Subcutaneous abdominal adipose tissue (tissue), 5 donors: ENCODE results near the gene FAM187B.

Experiments used
- H3K27ac ChIP-seq: one replicate; pipeline ENCODE4 v1.7.0; 2013; ENCODE audit warnings: low read depth, mild to moderate bottlenecking, inconsistent platforms, low read length, moderate library complexity
- H3K27me3 ChIP-seq, 5 donors: one replicate each; pipeline ENCODE4 v1.7.0; 2013; ENCODE audit warnings: low read length in 5 of 5, inconsistent platforms in 1 of 5; ENCODE audit not compliant: control insufficient read depth in 5 of 5, insufficient read depth in 4 of 5
- H3K36me3 ChIP-seq, 5 donors: one replicate each; pipeline ENCODE4 v1.7.0; 2013; ENCODE audit warnings: low read length in 5 of 5; ENCODE audit not compliant: control insufficient read depth in 5 of 5, insufficient read depth in 5 of 5
- H3K4me1 ChIP-seq, 5 donors: one replicate each; pipeline ENCODE4 v1.7.0; 2013; ENCODE audit warnings: low read length in 5 of 5, mild to moderate bottlenecking in 3 of 5, moderate library complexity in 1 of 5; ENCODE audit not compliant: control insufficient read depth in 5 of 5, insufficient read depth in 5 of 5
- H3K4me3 ChIP-seq, 5 donors: one replicate each; pipeline ENCODE4 v1.7.0; 2013; ENCODE audit warnings: low read length in 5 of 5, low read depth in 1 of 5
- H3K9ac ChIP-seq, 5 donors: one replicate each; pipeline ENCODE4 v1.7.0; 2013; ENCODE audit warnings: low read length in 5 of 5, mild to moderate bottlenecking in 4 of 5, moderate library complexity in 3 of 5
- H3K9me3 ChIP-seq, 5 donors: one replicate each; pipeline ENCODE4 v1.7.0; 2013; ENCODE audit warnings: low read length in 5 of 5; ENCODE audit not compliant: control insufficient read depth in 5 of 5
- donor health status: healthy.
- donor health status: healthy.
- donor health status: healthy.
- donor health status: healthy.
- donor health status: healthy.

Gene FAM187B

GRCh38 chr19:35236638-35237400 lies 8.3 kb upstream of the FAM187B start:
- Histone ChIP-seq H3K27me3 (peaks cover 0 to 12% (median 0%) of the 10 kb centered on the region in 5 donors), H3K9me3 (peaks cover 6 to 18% (median 11%) of the 10 kb centered on the region in 5 donors), H3K4me1 (peaks cover 0 to 2% (median 0%) of the 10 kb centered on the region in 5 donors), H3K36me3 (no peaks in the 10 kb centered on the region), H3K4me3 (no peak overlapping the region), H3K9ac (no peak overlapping the region), H3K27ac (no peak overlapping the region)

- Histone ChIP-seq H3K27ac (no peak overlapping the region), H3K27me3 (peaks cover 0 to 13% (median 0%) of the 10 kb centered on the region in 5 donors), H3K36me3 (no peaks in the 10 kb centered on the region), H3K9ac (no peak overlapping the region), H3K4me1 (no peaks in the 10 kb centered on the region), H3K9me3 (peaks cover 0 to 8% (median 0%) of the 10 kb centered on the region in 5 donors), H3K4me3 (no peak overlapping the region)
These were observed 4.4 kb upstream of the FAM187B start for GRCh38 chr19:35232912-35233311.

GRCh38 chr19:35231956-35232645 lies 3.6 kb upstream of the FAM187B start:
- Histone ChIP-seq H3K27me3 (peaks cover 0 to 16% (median 0%) of the 10 kb centered on the region in 5 donors), H3K4me1 (no peaks in the 10 kb centered on the region), H3K27ac (no peak overlapping the region), H3K9me3 (peaks cover 0 to 8% (median 0%) of the 10 kb centered on the region in 5 donors), H3K4me3 (no peak overlapping the region), H3K36me3 (no peaks in the 10 kb centered on the region), H3K9ac (no peak overlapping the region)

- Histone ChIP-seq H3K27ac (no peak overlapping the region), H3K9me3 (peaks cover 0 to 2% (median 0%) of the 10 kb centered on the region in 5 donors), H3K36me3 (no peaks in the 10 kb centered on the region), H3K9ac (no peak overlapping the region), H3K4me3 (no peak overlapping the region), H3K4me1 (peaks cover 0 to 3% (median 0%) of the 10 kb centered on the region in 5 donors), H3K27me3 (peaks cover 0 to 16% (median 6%) of the 10 kb centered on the region in 5 donors)
These were observed 1.1 kb upstream of the FAM187B start for GRCh38 chr19:35229601-35230000.

GRCh38 chr19:35226748-35227147 lies 1.8 kb downstream of the FAM187B start:
- no peak overlapping the region for H3K27ac ChIP-seq
- H3K27me3 ChIP-seq = peaks cover 0 to 12% (median 6%) of the 10 kb centered on the region in 5 donors
- peaks cover 0 to 9% (median 5%) of the 10 kb centered on the region in 5 donors for H3K9me3 ChIP-seq
- H3K4me1 ChIP-seq = peaks cover 0 to 3% (median 0%) of the 10 kb centered on the region in 5 donors
- no peak overlapping the region for H3K4me3 ChIP-seq
- H3K36me3 ChIP-seq = no peaks in the 10 kb centered on the region
- H3K9ac ChIP-seq = no peak overlapping the region

- Histone ChIP-seq H3K27ac (no peak overlapping the region), H3K4me1 (peaks cover 0 to 3% (median 0%) of the 10 kb centered on the region in 5 donors), H3K9me3 (peaks cover 0 to 9% (median 5%) of the 10 kb centered on the region in 5 donors), H3K4me3 (no peak overlapping the region), H3K27me3 (peaks cover 0 to 12% (median 6%) of the 10 kb centered on the region in 5 donors), H3K36me3 (no peaks in the 10 kb centered on the region), H3K9ac (no peak overlapping the region)
These were observed 2.6 kb downstream of the FAM187B start for GRCh38 chr19:35225951-35226350.

- H3K4me3 ChIP-seq = no peak overlapping the region
These were observed 3.6 kb downstream of the FAM187B start for GRCh38 chr19:35224681-35225571.

GRCh38 chr19:35223862-35224505 lies 4.6 kb downstream of the FAM187B start:
- peaks cover 3 to 16% (median 10%) of the 10 kb centered on the region in 5 donors for H3K9me3 ChIP-seq
- H3K36me3 ChIP-seq = no peaks in the 10 kb centered on the region
- H3K27me3 ChIP-seq = peaks cover 0 to 12% (median 6%) of the 10 kb centered on the region in 5 donors
- no peak overlapping the region for H3K9ac ChIP-seq
- H3K27ac ChIP-seq = no peak overlapping the region
- no peak overlapping the region for H3K4me3 ChIP-seq
- peaks cover 0 to 6% (median 0%) of the 10 kb centered on the region in 5 donors for H3K4me1 ChIP-seq

More at GRCh38 chr19:35224681-35225571, 3.6 kb downstream of the FAM187B start:
- peaks cover 0 to 9% (median 6%) of the 10 kb centered on the region in 5 donors for H3K9me3 ChIP-seq
- no peak overlapping the region for H3K27ac ChIP-seq
- H3K36me3 ChIP-seq = no peaks in the 10 kb centered on the region
- H3K9ac ChIP-seq = no peak overlapping the region
- H3K27me3 ChIP-seq = peaks cover 0 to 12% (median 6%) of the 10 kb centered on the region in 5 donors
- peaks cover 0 to 6% (median 0%) of the 10 kb centered on the region in 5 donors for H3K4me1 ChIP-seq

- Histone ChIP-seq H3K9ac (no peak overlapping the region), H3K4me3 (no peak overlapping the region), H3K9me3 (peaks cover 4 to 18% (median 12%) of the 10 kb centered on the region in 5 donors), H3K27ac (no peak overlapping the region), H3K4me1 (peaks cover 0 to 6% (median 0%) of the 10 kb centered on the region in 5 donors), H3K36me3 (no peaks in the 10 kb centered on the region), H3K27me3 (peaks cover 0 to 12% (median 6%) of the 10 kb centered on the region in 5 donors)
These were observed 5.3 kb downstream of the FAM187B start for GRCh38 chr19:35223084-35223790.
